HG03139 (cell line): Measurements from ENCODE around the gene SCYGR1.
A peak's percentile ranks its signal among the peaks of the same experiment; 100 is the strongest.
"Not testable (repeated sequence)": the region's sequence is repeated elsewhere in the genome, so short reads cannot be mapped to it uniquely, and the experiment has no call there.

Experiments
- ATAC-seq: cut with Tn5 transposase; IDR thresholded peaks from one replicate; pipeline ENCODE4 v1.9.1; 2021; ENCODE audit not compliant: unreplicated experiment

The SCYGR1 gene

GRCh38 chr2:227387583-227387982, at the start of gene SCYGR1:
Gene SCYGR1, minus strand, starts transcription at chr2:227387949. Its CDS starts 0 bp downstream, at chr2:227387949.
- not testable (repeated sequence) for ATAC-seq

- ATAC-seq = no peak
Observed at GRCh38 chr2:227436436-227437174, 48.9 kb upstream of the SCYGR1 start.

DNA sequence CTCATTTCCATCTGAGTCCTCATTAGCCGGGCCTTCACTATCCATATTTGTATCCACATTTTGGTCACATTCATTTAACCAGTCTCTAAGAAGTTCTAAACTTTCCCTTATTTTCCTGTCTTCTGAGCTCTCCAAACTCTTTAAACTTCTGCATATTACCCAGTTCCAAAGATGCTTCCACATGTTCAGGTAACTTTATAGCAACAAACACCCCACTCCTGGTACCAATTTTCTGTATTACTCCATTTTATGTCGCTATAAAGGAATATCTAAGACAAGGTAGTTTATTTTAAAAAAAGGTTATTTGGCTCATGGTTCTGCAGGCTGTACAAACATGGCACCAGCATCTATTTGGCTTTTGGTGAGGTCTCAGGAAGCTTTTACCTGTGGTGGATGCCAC, 45.4 kb upstream of the SCYGR1 start:
- ATAC-seq = no peak

DNA sequence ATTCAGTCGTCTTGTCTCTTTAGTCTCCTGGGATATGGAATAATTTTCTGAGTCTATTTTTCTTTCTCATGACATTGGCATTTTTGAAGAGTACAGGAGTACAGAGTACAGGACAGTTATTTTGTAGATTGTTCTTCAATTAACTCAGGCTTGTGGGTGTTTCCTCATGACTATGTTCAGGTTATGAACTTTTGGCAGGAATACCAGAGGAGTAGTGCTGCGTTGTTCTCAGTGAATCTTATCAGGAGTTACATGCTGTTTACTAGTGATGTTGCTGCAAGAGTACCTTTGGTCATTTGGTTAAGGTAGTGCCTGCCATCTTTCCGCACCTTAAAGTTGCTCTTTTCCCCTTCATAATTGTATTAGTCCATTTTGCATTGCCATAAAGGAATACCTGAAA, 42.9 kb upstream of the SCYGR1 start:
- no peak for ATAC-seq

GRCh38 chr2:227428731-227429285, 41.1 kb upstream of the SCYGR1 start:
- ATAC-seq = no peak

DNA sequence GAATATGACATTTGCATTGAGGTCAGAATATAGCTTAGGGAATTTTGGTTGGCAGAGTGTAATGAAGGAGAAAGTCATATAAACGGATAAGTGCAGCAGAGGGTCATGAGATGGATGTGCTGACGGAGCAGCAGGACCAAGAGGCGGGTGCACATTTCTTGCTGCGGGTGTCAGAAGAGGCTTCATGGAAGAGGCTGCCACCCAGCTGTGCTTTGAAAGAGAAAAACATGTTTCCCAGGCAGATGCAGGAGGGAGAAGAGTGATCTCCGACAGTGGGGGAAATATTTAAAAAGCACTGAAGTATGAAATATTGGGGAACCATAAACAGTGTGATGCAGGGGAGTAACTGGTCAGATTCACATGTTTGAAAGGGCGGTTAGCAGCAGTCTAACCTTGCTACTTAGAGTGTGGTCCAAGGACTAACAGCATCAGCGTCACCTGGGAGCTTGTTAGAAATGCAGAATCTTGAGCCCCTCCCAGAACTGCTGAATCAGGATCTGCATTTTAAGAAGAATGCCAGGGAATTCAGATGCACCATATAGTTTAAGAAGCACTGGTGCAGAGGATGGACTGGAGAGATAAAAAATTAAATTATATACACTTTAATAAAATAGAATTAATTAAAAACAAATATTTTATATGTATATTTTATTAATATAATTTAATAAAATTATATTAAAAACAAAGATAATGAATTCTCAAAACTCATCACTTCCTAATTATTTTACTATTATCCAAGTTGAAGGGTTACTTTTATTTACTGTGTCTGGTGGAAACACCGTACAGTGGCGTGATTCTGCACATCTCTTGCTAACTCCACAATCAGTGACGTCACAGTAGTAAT, 36.1 kb upstream of the SCYGR1 start:
- ATAC-seq = no peak

GRCh38 chr2:227420087-227421052, 32.6 kb upstream of the SCYGR1 start:
- no peak for ATAC-seq

DNA sequence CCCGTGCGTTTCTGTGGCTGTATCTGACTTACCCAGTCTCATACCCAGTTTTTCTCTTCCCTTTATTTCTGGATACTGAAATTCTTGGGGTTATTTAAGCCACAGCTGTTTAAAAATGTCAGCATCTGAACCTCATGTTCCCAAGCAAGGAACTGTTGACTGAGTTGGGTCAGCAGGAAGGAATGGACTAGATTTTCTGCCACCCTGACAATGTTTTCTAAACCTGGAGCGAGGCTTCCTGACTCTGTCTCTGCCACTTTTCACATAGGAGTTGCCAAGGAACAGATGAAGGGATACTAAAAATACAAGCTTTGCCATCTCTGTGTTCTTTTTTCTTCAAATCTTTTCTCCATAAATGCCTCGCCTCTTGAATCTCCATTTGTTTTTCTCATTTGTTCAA, 29.0 kb upstream of the SCYGR1 start:
- no peak for ATAC-seq

DNA sequence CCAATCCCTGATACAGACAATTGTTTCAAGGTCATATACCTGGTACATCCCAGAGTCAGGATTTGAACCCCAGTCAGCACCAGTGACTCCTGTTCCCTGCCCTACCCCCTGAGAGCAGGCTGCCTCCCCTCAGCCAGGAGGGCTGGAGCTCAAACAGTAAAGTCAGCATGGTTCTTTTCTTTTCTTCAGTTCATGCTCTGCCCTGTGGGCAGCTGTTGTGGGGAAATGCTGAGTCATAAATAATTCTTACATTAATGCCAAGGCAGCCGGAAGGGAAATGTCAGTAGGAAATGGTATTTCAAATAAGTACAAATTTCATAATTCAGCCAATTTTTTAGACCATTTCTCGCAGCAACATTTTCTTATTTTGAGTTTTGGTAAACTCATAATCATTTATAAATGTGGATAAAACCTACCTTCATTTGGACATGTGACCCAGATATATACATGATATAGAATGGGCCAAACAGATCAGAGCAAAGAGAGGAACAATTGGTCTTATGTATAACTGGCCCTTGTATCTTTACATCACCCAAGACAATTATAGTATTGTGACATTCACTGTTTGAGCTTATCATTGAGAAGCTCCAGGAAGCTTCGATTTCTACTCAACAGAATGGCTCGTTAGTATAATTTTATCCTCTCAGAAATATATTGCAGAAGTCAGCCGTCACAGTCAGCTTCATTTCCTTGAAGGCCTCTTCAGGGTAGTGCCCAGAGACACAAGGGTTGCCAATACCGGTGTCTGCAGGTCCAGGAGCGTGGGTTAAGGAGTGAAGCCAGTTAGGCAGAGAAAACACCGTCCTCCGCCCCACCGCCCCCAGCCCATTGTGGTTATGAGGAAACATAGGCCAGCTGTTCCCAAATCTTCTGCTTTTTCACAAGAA, 28.0 kb upstream of the SCYGR1 start:
- ATAC-seq = peak; percentile 26

DNA sequence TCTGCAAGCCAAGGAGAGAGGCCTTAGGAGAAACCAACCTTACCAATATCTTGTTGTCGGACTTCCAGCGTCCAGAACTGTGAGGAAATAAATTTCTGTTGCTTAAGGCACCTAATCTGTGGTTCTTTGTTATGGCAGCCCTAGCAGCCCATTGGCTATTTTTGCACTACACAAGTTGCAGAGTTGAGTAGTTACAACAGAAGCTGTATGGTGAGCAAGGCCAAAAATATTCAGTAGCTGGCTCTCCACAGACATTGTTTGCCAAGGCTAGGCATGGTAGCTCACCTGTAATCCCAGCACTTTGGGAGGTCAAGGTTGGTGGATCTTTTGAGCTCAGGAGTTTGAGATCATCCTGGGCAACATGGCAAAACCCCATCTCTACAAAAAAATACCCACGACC, 27.1 kb upstream of the SCYGR1 start:
- no peak for ATAC-seq

DNA sequence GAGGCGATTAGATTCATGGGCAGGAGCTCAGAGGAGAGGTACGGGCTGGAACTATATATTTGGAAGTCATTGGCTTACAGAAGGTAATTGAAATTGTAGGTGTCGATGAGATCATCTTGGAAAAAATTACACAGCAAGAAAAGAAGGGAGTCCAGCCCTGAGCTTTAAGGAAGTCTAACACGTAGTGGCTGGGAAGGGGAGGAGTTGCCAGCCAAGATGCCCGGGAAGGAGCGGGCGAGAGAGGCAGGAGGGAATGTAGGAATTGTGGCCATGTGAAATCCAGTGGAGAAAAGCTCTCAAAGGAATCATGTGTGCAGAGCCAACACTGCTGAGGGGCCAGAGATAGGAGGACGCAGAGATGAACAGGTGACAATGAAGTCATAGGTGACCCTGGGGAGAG, 25.6 kb upstream of the SCYGR1 start:
- no peak for ATAC-seq

DNA sequence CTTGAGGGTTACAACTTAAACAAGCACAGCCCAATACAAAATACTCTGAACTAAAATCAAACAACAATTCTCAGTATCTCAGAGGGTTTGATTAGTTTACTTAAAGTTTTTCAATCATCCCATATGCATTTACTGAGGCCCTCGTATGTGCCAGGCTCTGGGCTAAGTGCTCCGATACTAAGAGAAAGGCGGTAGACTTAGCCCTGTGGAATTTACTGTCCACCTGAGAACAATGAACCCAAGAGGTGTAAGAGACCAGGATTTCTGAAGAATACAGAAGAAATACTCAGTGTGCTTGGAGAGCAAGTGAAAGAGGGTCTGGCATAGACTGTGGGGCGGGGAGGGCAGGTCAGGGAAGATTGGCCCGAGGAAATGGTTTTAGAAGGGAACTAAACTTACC, 25.1 kb upstream of the SCYGR1 start:
- no peak for ATAC-seq

GRCh38 chr2:227411990-227412350, 24.2 kb upstream of the SCYGR1 start:
- ATAC-seq = no peak

- peak; percentile 59 for ATAC-seq
Observed at GRCh38 chr2:227411320-227411989, 23.7 kb upstream of the SCYGR1 start.

- ATAC-seq = no peak
Observed at GRCh38 chr2:227410191-227410590, 22.4 kb upstream of the SCYGR1 start.

DNA sequence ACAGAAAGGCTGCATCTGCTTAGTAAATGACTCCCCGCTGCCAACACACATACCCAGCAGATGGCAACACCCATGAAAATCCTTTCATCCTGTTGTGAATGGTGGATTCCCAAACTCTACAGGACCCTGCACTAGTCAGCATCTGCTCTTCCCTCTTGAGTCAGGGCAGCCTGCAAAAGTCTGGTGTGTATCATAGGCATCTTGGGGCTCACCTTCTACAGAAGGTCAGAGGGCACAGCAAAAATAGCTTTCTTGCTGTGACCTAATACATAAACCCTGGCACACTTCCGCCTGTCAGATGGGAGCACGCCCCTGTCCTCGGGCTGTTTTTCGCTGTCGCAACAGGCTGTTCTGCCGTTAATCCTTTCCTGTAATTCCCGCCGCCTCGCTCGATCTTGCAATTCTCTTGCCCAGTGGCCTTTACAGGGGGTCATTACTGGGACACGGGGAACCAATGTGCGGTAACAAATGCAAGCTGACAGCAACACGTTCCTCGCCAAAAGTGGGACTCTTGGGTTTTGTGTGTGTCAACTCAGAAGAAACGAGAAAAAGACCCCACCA, 19.9 kb upstream of the SCYGR1 start:
- ATAC-seq = no peak

DNA sequence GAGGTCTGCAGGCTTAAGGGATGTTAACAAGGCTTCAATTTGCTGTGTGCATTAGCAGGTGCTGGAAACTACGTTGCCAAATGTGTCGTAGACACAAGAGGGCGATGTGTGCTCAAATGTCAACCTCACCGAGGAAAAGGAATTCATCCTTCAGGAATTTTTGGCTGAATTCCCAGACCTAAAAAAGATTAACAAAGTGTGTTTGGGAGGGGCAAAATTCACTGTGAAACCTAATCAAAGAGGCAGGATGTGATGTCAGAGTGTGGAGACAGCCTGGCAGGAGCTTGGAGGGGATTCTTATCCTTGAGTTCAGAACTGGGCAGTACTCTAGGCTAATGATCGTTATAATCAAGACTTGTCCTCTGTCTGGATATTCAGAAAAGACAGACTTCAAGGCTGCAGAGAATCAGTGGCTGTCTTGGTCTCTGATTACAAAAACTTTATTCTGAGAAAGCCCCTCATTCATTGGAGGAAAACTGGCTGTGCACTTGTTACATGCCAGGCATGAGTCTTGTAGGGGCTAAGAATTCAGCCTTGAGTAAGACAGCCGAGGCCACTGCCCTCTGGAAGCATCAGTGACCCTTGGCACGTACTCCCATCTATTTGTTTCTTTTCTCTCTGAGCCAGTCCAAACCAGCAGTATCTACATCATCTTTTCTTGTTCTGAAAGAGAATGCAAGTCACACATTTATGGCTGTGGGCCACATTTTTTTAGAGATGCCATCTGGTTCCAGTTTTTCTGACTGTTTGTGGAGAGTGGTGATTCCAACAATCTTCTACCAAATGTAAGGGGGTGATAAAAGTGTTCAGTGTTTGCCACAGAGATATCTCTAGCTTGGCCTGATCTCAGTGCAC, 18.7 kb upstream of the SCYGR1 start:
- ATAC-seq = no peak

DNA sequence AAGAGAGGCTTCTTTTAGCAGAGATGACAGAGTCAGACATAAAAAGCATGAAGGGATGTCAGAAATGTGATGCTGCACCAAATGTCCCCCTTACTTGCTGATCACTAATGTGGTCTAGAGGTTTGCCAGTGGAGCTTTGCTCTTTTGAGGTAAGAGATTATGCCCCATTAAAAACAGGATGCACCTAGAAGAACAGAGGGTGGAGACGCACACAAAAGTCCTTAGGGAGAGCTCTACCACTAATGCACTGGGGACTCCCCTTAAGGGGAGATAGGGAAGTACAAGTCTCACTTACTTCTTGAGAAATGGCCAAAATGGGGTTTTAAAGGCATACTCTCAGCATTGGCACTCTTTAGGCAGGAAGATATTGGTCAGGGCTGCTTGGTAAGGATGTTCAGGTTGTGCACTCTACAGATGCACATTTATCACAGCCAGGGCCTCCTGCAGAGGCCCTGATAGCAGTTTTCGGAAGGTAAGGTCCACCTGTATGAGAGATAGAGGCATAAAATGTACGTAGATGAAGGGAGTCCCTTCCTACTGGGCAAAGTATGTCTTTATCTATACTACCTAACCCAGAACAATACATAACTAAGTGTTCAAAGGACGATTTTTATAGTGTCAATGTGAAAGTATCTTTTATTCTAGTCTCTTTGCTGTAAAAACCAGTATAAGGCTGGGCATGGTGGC, 17.0 kb upstream of the SCYGR1 start:
- ATAC-seq = no peak
